ENCODE results near the gene LHX8.

Gene LHX8

DNA sequence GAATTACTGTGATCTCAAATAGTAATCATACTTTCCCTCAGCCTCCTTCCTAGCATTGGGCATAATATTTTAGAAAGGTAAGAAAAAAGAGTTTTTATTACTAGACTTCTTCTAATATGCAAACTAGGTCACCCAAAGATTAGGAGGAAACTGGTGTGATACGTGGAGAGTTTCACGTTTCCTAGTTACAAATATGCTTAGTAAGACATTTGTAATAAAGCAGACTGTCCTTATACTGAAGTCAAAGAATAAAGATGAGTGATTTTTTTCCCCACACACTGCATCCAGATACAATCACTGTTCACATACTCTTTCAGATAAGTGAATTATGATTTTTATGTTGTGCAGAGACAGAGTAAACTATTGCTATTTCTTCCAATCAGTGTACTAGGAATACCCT lies 17.9 kb downstream of the LHX8 start:
- Histone ChIP-seq H4K8ac (ENCODE audit: low read depth, low read length) (no peak overlapping the region), H2AFZ (ENCODE audit: insufficient read depth, low read length, poor library complexity) (no peak overlapping the region), H3K14ac (ENCODE audit: low read length) (no peak overlapping the region), H3K18ac (ENCODE audit: low read length) (no peak overlapping the region), H3K23ac (ENCODE audit: low read length) (no peak overlapping the region), H3K4me3 (ENCODE audit: low read depth, low read length) (no peak overlapping the region), H3K36me3 (ENCODE audit: control insufficient read depth in 1 of 2, insufficient read depth in 2 of 2, low read length in 2 of 2) (no peaks in the 10 kb centered on the region), H3K4me2 (ENCODE audit: low read length) (no peak overlapping the region), H4K91ac (ENCODE audit: low read depth, low read length) (no peak overlapping the region), H3K27me3 (ENCODE audit: insufficient read depth, low read length) (no peaks in the 10 kb centered on the region), H3K27ac (ENCODE audit: low read depth, low read length) (no peak overlapping the region), H3K4me1 (ENCODE audit: control insufficient read depth in 1 of 2, insufficient read depth in 2 of 2, low read length in 2 of 2) (no peaks in the 10 kb centered on the region), H3K4ac (ENCODE audit: low read depth, low read length) (no peak overlapping the region), H3K79me2 (ENCODE audit: control insufficient read depth, insufficient read depth, low read length, poor library complexity) (no peaks in the 10 kb centered on the region), H3K9me3 (ENCODE audit: insufficient read depth, low read depth, low read length) (no peaks in the 10 kb centered on the region), H4K12ac (ENCODE audit: low read depth, low read length) (no peak overlapping the region), H2BK120ac (ENCODE audit: insufficient read depth, low read length, poor library complexity) (no peak overlapping the region), H3K79me1 (ENCODE audit: low read length) (no peaks in the 10 kb centered on the region), H2BK12ac (ENCODE audit: low read length) (no peak overlapping the region), H2AK5ac (ENCODE audit: low read length) (no peak overlapping the region), H2BK5ac (ENCODE audit: low read depth, low read length, poor library complexity) (no peak overlapping the region), H3K9ac (ENCODE audit: low read length) (no peak overlapping the region)
- no peak for DNase-seq
- WGBS (ENCODE audit: extremely low coverage, insufficient coverage, insufficient read length) = no CpG with 5 or more reads among the region's 2 CpGs

GRCh38 chr1:75159154-75159553 lies 25.0 kb downstream of the LHX8 start:
- no peaks in the 10 kb centered on the region for H3K9me3 ChIP-seq (ENCODE audit: insufficient read depth, low read depth, low read length)
- no peak overlapping the region for H3K27ac ChIP-seq (ENCODE audit: low read depth, low read length)
- no peak overlapping the region for H3K4ac ChIP-seq (ENCODE audit: low read depth, low read length)
- no peak overlapping the region for H2BK120ac ChIP-seq (ENCODE audit: insufficient read depth, low read length, poor library complexity)
- no peak overlapping the region for H4K12ac ChIP-seq (ENCODE audit: low read depth, low read length)
- no peak for DNase-seq
- no peak overlapping the region for H2AK5ac ChIP-seq (ENCODE audit: low read length)
- no peak overlapping the region for H2BK12ac ChIP-seq (ENCODE audit: low read length)
- H3K14ac ChIP-seq (ENCODE audit: low read length) = no peak overlapping the region
- H3K79me1 ChIP-seq (ENCODE audit: low read length) = no peaks in the 10 kb centered on the region
- no peaks in the 10 kb centered on the region for H3K36me3 ChIP-seq (ENCODE audit: control insufficient read depth in 1 of 2, insufficient read depth in 2 of 2, low read length in 2 of 2)
- no peaks in the 10 kb centered on the region for H3K4me1 ChIP-seq (ENCODE audit: control insufficient read depth in 1 of 2, insufficient read depth in 2 of 2, low read length in 2 of 2)
- no peak overlapping the region for H3K9ac ChIP-seq (ENCODE audit: low read length)
- H4K8ac ChIP-seq (ENCODE audit: low read depth, low read length) = no peak overlapping the region
- no peak overlapping the region for H2AFZ ChIP-seq (ENCODE audit: insufficient read depth, low read length, poor library complexity)
- H3K4me3 ChIP-seq (ENCODE audit: low read depth, low read length) = no peak overlapping the region
- H3K27me3 ChIP-seq (ENCODE audit: insufficient read depth, low read length) = no peaks in the 10 kb centered on the region
- no peak overlapping the region for H4K91ac ChIP-seq (ENCODE audit: low read depth, low read length)
- no peak overlapping the region for H3K23ac ChIP-seq (ENCODE audit: low read length)
- H2BK5ac ChIP-seq (ENCODE audit: low read depth, low read length, poor library complexity) = no peak overlapping the region
- no peak overlapping the region for H3K4me2 ChIP-seq (ENCODE audit: low read length)
- H3K18ac ChIP-seq (ENCODE audit: low read length) = no peak overlapping the region
- H3K79me2 ChIP-seq (ENCODE audit: control insufficient read depth, insufficient read depth, low read length, poor library complexity) = no peaks in the 10 kb centered on the region
- WGBS (ENCODE audit: extremely low coverage, insufficient coverage, insufficient read length) = no CpG with 5 or more reads among the region's 3 CpGs

DNA sequence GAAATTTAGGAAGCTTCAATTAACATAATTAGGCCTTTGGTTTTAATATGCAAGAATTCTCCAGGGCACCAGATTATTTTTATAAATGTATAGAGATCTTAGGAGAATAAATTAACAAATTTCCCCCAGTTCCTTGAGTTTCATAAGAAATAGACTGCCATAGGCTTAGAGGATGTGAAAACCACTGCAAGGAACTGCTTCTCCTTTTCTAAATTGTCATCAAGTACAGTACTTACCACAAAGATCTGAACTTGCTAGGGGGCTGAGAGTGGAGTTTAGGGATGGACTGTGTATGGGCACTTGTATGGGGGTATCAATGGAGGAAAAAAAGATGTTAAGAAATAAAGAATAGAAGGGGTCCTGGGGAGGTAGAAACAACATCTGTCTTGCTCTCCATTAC lies 31.1 kb downstream of the LHX8 start:
- no peak overlapping the region for H3K4ac ChIP-seq (ENCODE audit: low read depth, low read length)
- H3K4me3 ChIP-seq (ENCODE audit: low read depth, low read length) = no peak overlapping the region
- no peak overlapping the region for H4K12ac ChIP-seq (ENCODE audit: low read depth, low read length)
- no peaks in the 10 kb centered on the region for H3K79me2 ChIP-seq (ENCODE audit: control insufficient read depth, insufficient read depth, low read length, poor library complexity)
- DNase-seq = no peak
- no peak overlapping the region for H2AFZ ChIP-seq (ENCODE audit: insufficient read depth, low read length, poor library complexity)
- no peaks in the 10 kb centered on the region for H3K36me3 ChIP-seq (ENCODE audit: control insufficient read depth in 1 of 2, insufficient read depth in 2 of 2, low read length in 2 of 2)
- H3K23ac ChIP-seq (ENCODE audit: low read length) = no peak overlapping the region
- no peaks in the 10 kb centered on the region for H3K27me3 ChIP-seq (ENCODE audit: insufficient read depth, low read length)
- no peaks in the 10 kb centered on the region for H3K4me1 ChIP-seq (ENCODE audit: control insufficient read depth in 1 of 2, insufficient read depth in 2 of 2, low read length in 2 of 2)
- no peaks in the 10 kb centered on the region for H3K79me1 ChIP-seq (ENCODE audit: low read length)
- H3K18ac ChIP-seq (ENCODE audit: low read length) = no peak overlapping the region
- no peak overlapping the region for H3K14ac ChIP-seq (ENCODE audit: low read length)
- no peak overlapping the region for H3K27ac ChIP-seq (ENCODE audit: low read depth, low read length)
- H2BK5ac ChIP-seq (ENCODE audit: low read depth, low read length, poor library complexity) = no peak overlapping the region
- no peak overlapping the region for H3K4me2 ChIP-seq (ENCODE audit: low read length)
- H3K9me3 ChIP-seq (ENCODE audit: insufficient read depth, low read depth, low read length) = no peaks in the 10 kb centered on the region
- H2BK120ac ChIP-seq (ENCODE audit: insufficient read depth, low read length, poor library complexity) = no peak overlapping the region
- no peak overlapping the region for H2AK5ac ChIP-seq (ENCODE audit: low read length)
- no peak overlapping the region for H3K9ac ChIP-seq (ENCODE audit: low read length)
- H4K91ac ChIP-seq (ENCODE audit: low read depth, low read length) = no peak overlapping the region
- H4K8ac ChIP-seq (ENCODE audit: low read depth, low read length) = no peak overlapping the region
- no peak overlapping the region for H2BK12ac ChIP-seq (ENCODE audit: low read length)

- Histone ChIP-seq H3K4me3 (ENCODE audit: low read depth, low read length) (no peak overlapping the region), H2BK5ac (ENCODE audit: low read depth, low read length, poor library complexity) (no peak overlapping the region), H4K12ac (ENCODE audit: low read depth, low read length) (no peak overlapping the region), H3K4ac (ENCODE audit: low read depth, low read length) (no peak overlapping the region), H4K8ac (ENCODE audit: low read depth, low read length) (no peak overlapping the region), H4K91ac (ENCODE audit: low read depth, low read length) (no peak overlapping the region), H2BK120ac (ENCODE audit: insufficient read depth, low read length, poor library complexity) (no peak overlapping the region), H3K9ac (ENCODE audit: low read length) (no peak overlapping the region), H3K9me3 (ENCODE audit: insufficient read depth, low read depth, low read length) (no peaks in the 10 kb centered on the region), H2AFZ (ENCODE audit: insufficient read depth, low read length, poor library complexity) (no peak overlapping the region), H3K18ac (ENCODE audit: low read length) (no peak overlapping the region), H3K79me2 (ENCODE audit: control insufficient read depth, insufficient read depth, low read length, poor library complexity) (no peaks in the 10 kb centered on the region), H3K14ac (ENCODE audit: low read length) (no peak overlapping the region), H3K4me2 (ENCODE audit: low read length) (no peak overlapping the region), H3K36me3 (ENCODE audit: control insufficient read depth in 1 of 2, insufficient read depth in 2 of 2, low read length in 2 of 2) (no peaks in the 10 kb centered on the region), H3K27me3 (ENCODE audit: insufficient read depth, low read length) (no peaks in the 10 kb centered on the region), H3K23ac (ENCODE audit: low read length) (no peak overlapping the region), H3K4me1 (ENCODE audit: control insufficient read depth in 1 of 2, insufficient read depth in 2 of 2, low read length in 2 of 2) (no peaks in the 10 kb centered on the region), H2BK12ac (ENCODE audit: low read length) (no peak overlapping the region), H2AK5ac (ENCODE audit: low read length) (no peak overlapping the region), H3K27ac (ENCODE audit: low read depth, low read length) (no peak overlapping the region), H3K79me1 (ENCODE audit: low read length) (no peaks in the 10 kb centered on the region)
- WGBS (ENCODE audit: extremely low coverage, insufficient coverage, insufficient read length) = no CpG with 5 or more reads among the region's 4 CpGs
- DNase-seq = no peak
Measured at GRCh38 chr1:75166821-75167220, 32.6 kb downstream of the LHX8 start.

DNA sequence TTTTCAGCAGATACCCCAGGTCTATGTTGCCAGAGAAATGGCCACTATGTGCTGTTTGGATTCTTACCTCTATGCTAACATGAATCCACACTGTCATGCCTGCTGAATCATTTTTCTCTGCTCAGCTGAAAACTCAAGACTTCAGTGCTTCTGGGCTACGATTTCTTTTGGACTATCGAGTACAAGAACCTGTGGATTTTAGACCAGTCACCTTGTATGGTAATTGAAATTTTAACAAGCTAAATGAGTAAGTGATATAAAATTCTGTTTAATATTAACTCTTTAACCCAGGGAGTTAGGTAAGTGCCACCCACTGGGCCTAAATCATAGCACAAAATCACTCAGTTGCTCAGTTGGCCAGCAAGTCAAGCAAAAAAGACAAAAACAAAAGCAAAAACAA lies 35.8 kb downstream of the LHX8 start:
- Histone ChIP-seq H3K4me3 (ENCODE audit: low read depth, low read length) (no peak overlapping the region), H3K4me2 (ENCODE audit: low read length) (no peak overlapping the region), H3K27ac (ENCODE audit: low read depth, low read length) (no peak overlapping the region)

More for the DNA sequence above, 35.8 kb downstream of the LHX8 start:
- Histone ChIP-seq H3K4me1 (ENCODE audit: control insufficient read depth in 1 of 2, insufficient read depth in 2 of 2, low read length in 2 of 2) (no peaks in the 10 kb centered on the region), H4K8ac (ENCODE audit: low read depth, low read length) (no peak overlapping the region), H3K18ac (ENCODE audit: low read length) (no peak overlapping the region), H2BK5ac (ENCODE audit: low read depth, low read length, poor library complexity) (no peak overlapping the region), H2AFZ (ENCODE audit: insufficient read depth, low read length, poor library complexity) (no peak overlapping the region), H3K4ac (ENCODE audit: low read depth, low read length) (no peak overlapping the region), H3K23ac (ENCODE audit: low read length) (no peak overlapping the region), H2BK12ac (ENCODE audit: low read length) (no peak overlapping the region), H3K9ac (ENCODE audit: low read length) (no peak overlapping the region), H4K91ac (ENCODE audit: low read depth, low read length) (no peak overlapping the region), H3K14ac (ENCODE audit: low read length) (no peak overlapping the region), H3K9me3 (ENCODE audit: insufficient read depth, low read depth, low read length) (no peaks in the 10 kb centered on the region), H4K12ac (ENCODE audit: low read depth, low read length) (no peak overlapping the region), H3K27me3 (ENCODE audit: insufficient read depth, low read length) (no peaks in the 10 kb centered on the region), H3K79me2 (ENCODE audit: control insufficient read depth, insufficient read depth, low read length, poor library complexity) (no peaks in the 10 kb centered on the region), H3K79me1 (ENCODE audit: low read length) (no peaks in the 10 kb centered on the region), H2BK120ac (ENCODE audit: insufficient read depth, low read length, poor library complexity) (no peak overlapping the region), H3K36me3 (ENCODE audit: control insufficient read depth in 1 of 2, insufficient read depth in 2 of 2, low read length in 2 of 2) (no peaks in the 10 kb centered on the region), H2AK5ac (ENCODE audit: low read length) (no peak overlapping the region)
- WGBS (ENCODE audit: extremely low coverage, insufficient coverage, insufficient read length) = no CpG with 5 or more reads among the region's 2 CpGs
- no peak for DNase-seq

Measured in trophoblast cell (in vitro differentiated cells and primary cell).